IPS-11a (cell line): Measurements from ENCODE around the gene GANAB.

Experiments used
- H3K4me3 ChIP-seq: one replicate; pipeline ENCODE4 v1.5.1; 2013; ENCODE audit warnings: low read depth, low read length, control low read depth

Gene GANAB

DNA sequence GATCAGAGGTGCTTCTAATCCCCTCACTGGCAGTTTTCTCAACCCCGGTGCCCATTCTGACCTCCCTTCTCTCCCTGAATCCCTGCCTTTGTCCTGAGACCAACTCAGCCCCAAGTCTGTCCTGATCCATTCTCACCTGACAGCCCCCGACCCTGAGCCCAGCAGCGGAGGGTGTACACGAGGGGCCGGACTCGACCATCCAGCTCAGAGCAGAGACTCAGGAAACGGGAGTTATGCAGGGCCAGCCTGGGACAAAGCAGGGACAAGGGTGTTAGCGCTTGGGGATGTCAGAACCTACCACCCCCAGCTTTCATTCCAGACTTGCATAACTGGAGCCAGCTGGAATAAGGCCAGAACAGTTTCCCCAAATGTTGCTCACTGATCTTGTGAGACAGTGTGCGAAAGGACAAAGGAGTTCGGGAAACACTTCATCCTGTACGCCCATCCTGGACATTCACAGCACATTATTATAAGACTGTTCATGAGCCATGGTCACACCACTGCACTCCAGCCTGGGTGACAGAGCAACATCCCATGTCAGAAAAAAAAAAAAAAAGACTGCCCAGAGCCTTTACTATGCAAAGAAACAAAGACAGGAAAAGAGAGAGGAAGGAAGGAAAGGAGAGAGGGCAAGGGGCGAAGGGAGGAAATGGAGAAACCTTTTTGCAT lies 69.2 kb downstream of the GANAB start:
- H3K4me3 ChIP-seq, result no peak overlapping the region

DNA sequence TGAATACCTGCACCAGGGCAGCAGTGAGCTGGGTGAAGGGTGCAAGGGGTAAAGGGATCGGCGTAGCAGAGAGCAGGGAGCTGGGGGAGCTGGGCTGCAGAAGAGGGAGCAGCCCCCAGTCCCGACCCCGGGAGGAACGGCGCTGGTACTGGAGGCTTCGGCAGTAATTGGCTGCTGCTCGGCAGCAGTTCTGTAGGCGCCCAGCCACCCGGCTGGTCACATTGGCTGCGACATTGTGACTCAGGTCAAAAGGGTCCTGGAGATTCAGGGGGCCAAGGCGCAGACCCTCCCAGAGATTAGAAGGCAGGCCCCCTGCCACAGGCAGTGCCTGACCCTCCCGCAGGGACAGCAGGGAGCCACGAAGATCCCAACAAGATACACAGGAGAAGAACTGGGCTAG lies 70.6 kb downstream of the GANAB start:
- H3K4me3 ChIP-seq, result no peak overlapping the region

DNA sequence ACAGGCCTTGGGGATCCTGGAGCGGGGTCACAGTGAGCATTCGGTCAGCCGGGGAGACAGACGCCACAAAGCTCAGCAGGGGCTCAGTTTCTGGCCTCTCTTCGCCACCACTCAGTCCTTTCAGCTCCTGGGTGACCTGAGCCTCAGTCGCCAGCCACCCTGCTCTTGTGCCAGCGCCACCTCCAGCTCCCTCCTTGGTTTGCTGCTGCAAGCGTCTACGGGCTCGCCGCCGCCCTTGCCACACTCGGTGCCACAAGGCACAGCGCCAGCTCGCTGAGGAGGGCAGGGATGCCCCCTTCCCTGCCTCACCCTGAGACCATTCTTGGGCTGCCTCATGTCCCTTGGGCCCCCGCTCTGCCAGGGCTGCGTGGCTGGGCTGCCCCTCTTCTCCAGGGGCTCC lies 71.3 kb downstream of the GANAB start:
- H3K4me3 ChIP-seq, result peak overlapping the region; percentile 72
